Stimulated activated CD4-positive, alpha-beta T cell treated with anti-CD3 and anti-CD28 coated beads, TNF-alpha, amount 100 ng/mL, for 4 hours (primary cell): ENCODE measurements around the gene PRSS16.
A peak's percentile ranks its signal among the peaks of the same experiment; 100 is the strongest.
"Not testable (repeated sequence)": the region's sequence is repeated elsewhere in the genome, so short reads cannot be mapped to it uniquely, and the experiment has no call there.

ENCODE experiments used
- DNase-seq, 3 experiments: peaks; one replicate each; pipeline ENCODE4 v3.0.0-alpha.2; 2020; ENCODE audit warnings: low read depth in 3 of 3

Gene PRSS16

GRCh38 chr6:27242589-27243265, 4.8 kb upstream of the PRSS16 start:
- DNase-seq, result no peak

- DNase-seq, result no peak
Observed at GRCh38 chr6:27248783-27249182, 1.3 kb downstream of the PRSS16 start.

DNA sequence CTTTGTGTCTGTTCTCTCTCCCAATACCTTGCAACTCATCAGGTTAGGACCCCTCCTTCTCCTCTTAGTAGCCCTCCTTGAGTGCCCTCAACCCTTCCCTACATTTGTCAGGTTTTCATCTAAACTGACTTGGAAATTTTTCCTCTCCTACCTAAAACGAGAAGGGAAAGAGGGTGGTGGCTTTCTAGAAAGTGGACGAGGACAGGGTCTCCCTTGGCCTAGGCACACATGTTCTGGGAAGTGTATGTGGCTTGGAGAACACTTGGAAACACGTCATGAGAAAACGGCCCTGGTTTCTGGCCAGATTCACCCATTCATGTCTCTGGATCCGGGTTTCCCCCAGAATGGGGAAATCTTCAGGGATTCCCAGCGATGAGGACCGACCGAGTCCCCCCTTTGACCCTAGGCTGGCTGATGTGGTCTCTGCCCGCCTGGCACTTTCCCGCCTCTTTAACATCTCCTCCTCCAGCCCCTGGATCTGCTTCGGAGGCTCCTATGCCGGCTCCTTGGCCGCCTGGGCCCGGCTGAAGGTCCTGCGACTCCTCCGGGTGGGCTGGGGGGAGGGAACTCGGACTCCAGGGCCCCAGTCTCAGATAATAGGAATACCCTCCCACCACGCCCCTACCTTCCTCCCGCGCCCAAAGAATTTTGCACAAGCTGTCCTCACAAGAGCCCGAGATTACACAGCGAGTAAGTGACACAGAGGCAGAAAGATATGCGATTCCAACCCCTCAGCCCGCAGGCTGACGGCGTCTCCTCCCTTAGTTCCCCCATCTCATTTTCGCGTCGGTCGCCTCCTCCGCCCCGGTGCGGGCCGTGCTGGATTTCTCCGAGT, 3.0 kb downstream of the PRSS16 start:
- no peak for DNase-seq

DNA sequence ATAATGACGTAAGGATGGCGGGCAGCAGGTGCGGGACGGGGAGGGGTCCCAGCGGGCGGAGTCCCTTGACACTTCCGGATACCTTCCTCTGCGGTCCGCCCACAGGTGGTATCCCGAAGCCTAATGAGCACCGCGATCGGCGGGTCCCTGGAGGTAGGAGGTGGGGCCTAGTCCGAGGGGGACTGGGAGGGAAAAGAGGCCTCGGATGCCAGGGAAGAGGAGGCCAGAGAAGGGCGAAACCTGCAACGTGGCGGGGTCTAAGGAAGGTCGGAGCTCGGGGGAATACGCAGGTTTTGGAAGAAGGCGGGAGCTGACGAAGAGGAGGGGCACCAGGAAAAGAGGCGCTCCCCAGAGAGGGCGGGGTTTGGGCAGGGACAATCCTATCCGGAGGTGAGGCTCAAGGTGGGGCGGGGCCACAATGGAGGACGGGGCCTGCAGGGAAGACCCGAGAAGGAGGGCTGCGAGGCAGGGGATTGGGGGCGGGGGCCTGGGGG, 3.7 kb downstream of the PRSS16 start:
- peak; percentile 16 to 52 (median 42) for DNase-seq

GRCh38 chr6:27251606-27252251, 4.2 kb downstream of the PRSS16 start:
- DNase-seq, result peak; percentile 11 to 31 (median 30)

- no peak for DNase-seq
Observed at GRCh38 chr6:27254566-27254965, 7.1 kb downstream of the PRSS16 start.

DNA sequence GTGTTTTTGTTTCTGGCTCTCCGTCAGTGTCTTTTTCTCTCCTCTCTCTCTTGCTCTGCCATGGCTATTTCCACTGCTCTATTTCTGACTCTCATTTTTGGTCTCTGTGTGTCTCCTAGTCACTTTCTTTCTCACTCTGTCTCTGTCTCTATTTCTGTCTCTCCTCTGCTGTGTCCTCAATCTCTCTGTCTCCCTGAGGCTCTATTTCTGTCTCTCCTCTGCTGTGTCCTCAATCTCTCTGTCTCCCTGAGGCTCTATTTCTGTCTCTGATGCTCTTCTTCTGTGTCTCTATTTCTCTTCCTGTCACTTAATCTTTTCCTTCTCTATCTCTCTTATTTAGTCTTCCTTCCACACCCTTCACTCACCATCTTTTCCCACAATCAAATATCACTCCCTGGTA, 8.4 kb downstream of the PRSS16 start:
- no peak for DNase-seq

DNA sequence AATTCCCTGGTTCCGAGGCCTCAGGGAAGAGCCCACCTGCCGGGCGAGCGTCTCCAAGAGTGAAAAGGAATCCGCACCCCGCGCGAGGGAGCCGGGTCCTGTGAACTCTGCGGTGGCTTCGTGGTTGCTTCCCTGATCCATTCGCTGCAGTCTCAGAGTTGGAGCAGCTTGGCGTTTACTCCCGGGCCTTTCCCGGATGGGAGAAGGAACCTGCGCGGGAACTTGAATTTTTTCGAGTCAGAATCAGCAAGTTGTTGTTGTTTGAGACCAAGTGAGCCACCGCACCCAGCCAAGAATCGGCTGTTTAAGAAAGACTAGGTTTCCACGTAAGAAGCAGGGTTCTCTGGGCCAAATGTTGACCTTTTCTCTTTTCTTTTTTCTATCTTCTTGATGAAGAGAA, 12.9 kb downstream of the PRSS16 start:
- no peak for DNase-seq

GRCh38 chr6:27260836-27261375, 13.4 kb downstream of the PRSS16 start:
- no peak for DNase-seq

- no peak for DNase-seq
Observed at GRCh38 chr6:27263886-27264285, 16.4 kb downstream of the PRSS16 start.

DNA sequence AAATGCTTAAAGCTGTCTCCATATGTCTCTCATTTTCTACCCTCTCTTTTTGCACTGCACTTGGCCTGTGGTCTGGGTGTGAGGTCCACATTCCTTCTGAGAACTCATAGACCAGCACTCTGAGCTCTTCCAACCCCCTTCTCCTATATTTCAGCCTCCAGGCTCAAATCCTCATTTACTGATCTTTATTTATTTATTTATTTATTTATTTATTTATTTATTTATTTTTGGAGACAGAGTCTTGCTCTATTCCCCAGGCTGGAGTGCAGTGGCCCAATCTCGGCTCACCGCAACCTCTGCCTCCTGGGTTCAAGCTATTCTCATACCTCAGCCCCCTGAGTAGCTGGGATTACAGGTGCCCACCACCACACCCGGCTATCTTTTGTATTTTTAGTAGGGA, 19.5 kb downstream of the PRSS16 start:
- not testable (repeated sequence) for DNase-seq

DNA sequence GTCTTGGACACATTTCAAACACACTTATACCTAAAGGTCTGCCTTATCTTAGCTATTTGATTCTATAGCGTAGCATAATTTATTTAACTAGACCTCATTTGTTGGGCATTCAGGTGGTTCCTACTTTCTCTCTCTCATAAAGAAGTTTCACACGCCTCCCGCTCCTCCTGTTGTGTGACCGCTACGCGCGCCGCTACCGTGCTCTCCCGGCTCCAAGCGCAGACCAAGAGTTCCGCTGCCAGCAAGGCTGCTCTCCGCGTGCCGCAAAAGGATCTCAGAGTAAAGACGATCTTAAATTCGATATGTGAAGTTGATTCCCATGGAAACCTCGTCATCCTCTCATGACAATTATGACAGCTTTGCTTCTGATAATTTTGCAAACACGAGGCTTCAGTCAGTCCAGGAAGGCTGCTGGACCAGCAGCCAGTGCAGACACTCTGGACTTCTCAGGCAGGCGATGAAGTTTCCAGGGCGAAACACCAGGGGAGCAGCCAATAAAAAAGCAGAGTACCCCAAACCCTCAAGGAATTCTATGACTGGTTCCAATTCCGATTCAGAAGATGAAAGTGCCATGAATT, 20.4 kb downstream of the PRSS16 start:
- DNase-seq, result no peak

GRCh38 chr6:27268803-27269202, 21.3 kb downstream of the PRSS16 start:
- no peak for DNase-seq

DNA sequence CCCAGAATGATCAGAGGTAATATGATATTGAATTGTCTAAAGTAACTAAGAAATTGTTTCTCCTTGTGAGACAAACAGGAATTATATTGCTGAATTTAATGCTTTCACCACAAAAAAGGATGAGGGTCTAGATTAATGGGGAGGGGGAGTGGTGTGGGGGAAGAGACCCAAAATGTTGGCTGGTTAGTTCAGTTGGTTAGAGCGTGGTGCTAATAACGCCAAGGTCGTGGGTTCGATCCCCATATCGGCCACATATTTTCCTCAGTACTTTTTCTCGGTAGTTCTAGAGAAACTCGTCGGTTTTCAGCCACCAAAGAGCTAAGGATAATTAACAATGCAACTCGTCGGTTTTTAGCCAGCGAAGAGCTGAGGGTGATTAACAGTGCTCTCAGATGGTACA, 26.3 kb downstream of the PRSS16 start:
- DNase-seq, result no peak

DNA sequence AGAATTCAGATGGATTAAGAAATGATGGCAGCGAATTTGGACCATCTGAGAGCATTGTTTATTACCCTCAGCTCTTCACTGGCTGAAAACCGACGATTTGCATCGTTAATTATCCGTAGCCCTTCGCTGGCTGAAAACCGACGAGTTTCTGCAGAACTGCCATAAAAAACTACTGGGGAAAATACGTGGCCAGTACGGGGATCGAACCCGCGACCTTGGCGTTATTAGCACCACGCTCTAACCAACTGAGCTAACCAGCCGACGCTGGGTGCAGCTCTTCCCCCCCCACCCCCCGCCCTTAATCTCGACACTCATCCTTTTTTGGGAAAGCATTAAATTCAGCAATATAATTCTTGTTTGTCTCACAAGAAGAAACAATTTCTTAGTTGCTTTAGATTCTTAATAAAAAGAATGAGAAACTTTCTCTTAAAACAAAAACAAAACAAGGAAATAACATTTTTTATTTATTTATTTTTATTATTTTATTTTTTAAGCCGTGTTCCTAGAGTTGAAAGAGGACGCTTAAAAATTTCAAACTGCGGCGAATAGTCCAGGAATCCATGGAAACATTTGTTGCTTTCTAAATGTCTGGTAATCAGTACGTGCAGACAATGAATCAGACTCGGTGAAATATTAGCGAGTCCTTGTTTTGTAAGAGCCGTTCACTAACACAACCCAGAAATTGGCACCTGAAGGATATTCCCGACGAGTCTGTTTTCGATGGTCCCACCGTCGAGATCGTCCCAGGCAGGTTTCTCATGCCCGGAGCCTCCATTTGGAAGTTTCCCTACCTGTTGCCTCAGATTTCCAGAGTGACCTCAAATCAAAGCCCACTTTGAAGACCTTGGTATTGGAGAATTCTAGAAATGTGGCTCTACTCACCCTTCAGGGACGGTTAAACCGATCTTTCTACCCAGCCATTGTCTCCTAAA, 27.8 kb downstream of the PRSS16 start:
- no peak for DNase-seq

GRCh38 chr6:27279513-27280063, 32.1 kb downstream of the PRSS16 start:
- no peak for DNase-seq

GRCh38 chr6:27280064-27280539, 32.6 kb downstream of the PRSS16 start:
- no peak for DNase-seq

- no peak for DNase-seq
Observed at GRCh38 chr6:27280540-27281000, 33.1 kb downstream of the PRSS16 start.

- no peak for DNase-seq
Observed at GRCh38 chr6:27281105-27281539, 33.6 kb downstream of the PRSS16 start.

DNA sequence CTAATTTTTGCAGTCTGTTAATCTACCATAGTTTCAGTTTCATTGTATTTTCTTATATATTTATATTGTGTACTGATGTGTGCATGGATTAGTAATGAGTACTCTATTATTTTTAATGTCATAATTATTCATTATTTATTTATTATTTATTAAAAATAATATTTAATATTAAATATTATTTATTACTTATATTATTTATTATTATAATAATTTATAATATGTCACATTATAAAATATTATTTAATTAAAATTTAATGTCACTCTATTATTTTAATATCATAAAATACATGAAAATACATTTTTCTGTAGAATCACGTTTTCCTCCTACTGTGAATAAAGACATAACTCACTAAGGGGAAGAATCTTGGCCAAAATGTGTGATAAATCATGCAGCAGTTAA, 34.1 kb downstream of the PRSS16 start:
- no peak for DNase-seq
